Peyer's patch (tissue), 4 donors: Measurements from ENCODE around the gene MUCL1. TPM values are rescaled to one million over a fixed set of nuclear protein-coding genes. Genes with fewer than 3 reads are reported as not detected.

ENCODE experiments used
- total RNA-seq, 4 donors: library from RNA; depleted of rRNA; stranded (reverse); fragments of >200 nt; gene quantifications; one replicate each; pipeline ENCODE4 v1.1.0, GENCODE V29; 2016

Gene MUCL1
- total RNA-seq, 4 donors from 2014 or later = not detected

Other genes with a start within 250 kb of the MUCL1 start
- not detected for gene LACRT, start 219.6 kb upstream of the MUCL1 start, total RNA-seq
- gene DCD, start 206.2 kb upstream of the MUCL1 start, total RNA-seq = not detected
- 1 to 10 TPM; 1.2 to 9.6 (median 4.5) TPM for gene TESPA1, start 130.2 kb downstream of the MUCL1 start, total RNA-seq
- not detected for gene NEUROD4, start 165.5 kb downstream of the MUCL1 start, total RNA-seq